A549 (cell line): ENCODE measurements around the gene AOAH. TPM values are rescaled to one million over a fixed set of nuclear protein-coding genes. Genes with fewer than 3 reads are reported as not detected.

Source experiments
- ATAC-seq, 2 experiments: fragments of 200-7000 bp in 1 of 2; fragments of >200 bp in 1 of 2; cut with Nextera tagmentation in 1 of 2; cut with Tn5 transposase in 1 of 2; 3 replicates each; pipeline versions ENCODE4 v1.8.0 to v1.9.1; 2018 to 2020; ENCODE audit warnings: mild to moderate bottlenecking in 1 of 2, moderate library complexity in 1 of 2
- CTCF ChIA-PET: fragments of 300-600 bp; sonication (Branson Sonifier 250); formaldehyde crosslinking; extraction: SDS; loops from one replicate; lab custom pipeline; 2021; ENCODE audit warnings: antibody characterized with exemption, inconsistent platforms; lab: Yijun Ruan, JAX
- POLR2A ChIA-PET: fragments of 350-600 bp; formaldehyde crosslinking; extraction: SDS; loops from one replicate; lab custom pipeline; 2021; ENCODE audit warnings: antibody characterized with exemption, inconsistent platforms; lab: Yijun Ruan, JAX
- DNase-seq, 2 experiments: peaks; one replicate each; pipeline versions ENCODE4 v3.0.0 to v3.0.0-alpha.2; 2011 to 2016; ENCODE audit warnings: low read depth in 1 of 2, low spot score in 1 of 2
- FAIRE-seq: peaks from 2 replicates; lab custom pipeline; 2011; peaks lifted over from hg19 to GRCh38; lab: Jason Lieb, UNC
- H3K27ac ChIP-seq, 2 experiments: fragments of >200 bp; sonication (Bioruptor Twin); formaldehyde crosslinking; 3 replicates each; pipeline ENCODE4 v1.5.1; 2016 to 2017
- H3K4me1 ChIP-seq: fragments of >200 bp; sonication (Bioruptor Twin); formaldehyde crosslinking; 3 replicates; pipeline ENCODE4 v1.6.1; 2016
- H3K4me2 ChIP-seq: fragments of >200 bp; sonication (Bioruptor Twin); formaldehyde crosslinking; 3 replicates; pipeline ENCODE4 v1.6.1; 2016
- H3K4me3 ChIP-seq: fragments of >200 bp; sonication (Bioruptor Twin); formaldehyde crosslinking; 3 replicates; pipeline ENCODE4 v1.5.1; 2016
- H3K9me3 ChIP-seq: fragments of >200 bp; sonication (Bioruptor Twin); formaldehyde crosslinking; 3 replicates; pipeline ENCODE4 v1.6.1; 2016
- ATOH8 ChIP-seq: fragments of 250-450 bp; sonication (Bioruptor Pico); IDR thresholded peaks from 2 replicates; pipeline ENCODE4 v1.5.0; 2020; ENCODE audit warnings: low read depth, mild to moderate bottlenecking, moderate library complexity
- BHLHE40 ChIP-seq: IDR thresholded peaks from 2 replicates; pipeline ENCODE4 v1.6.1; 2012; ENCODE audit warnings: low read depth, low read length, inconsistent platforms
- CBX2 ChIP-seq: fragments of 200-600 bp; sonication (generic); IDR thresholded peaks from 2 replicates; pipeline ENCODE4 v1.6.1; 2016; ENCODE audit warnings: low read depth, mild to moderate bottlenecking, borderline replicate concordance
- CBX8 ChIP-seq: fragments of 200-600 bp; sonication (generic); IDR thresholded peaks from 2 replicates; pipeline ENCODE4 v1.6.1; 2016
- EHF ChIP-seq: fragments of 250-450 bp; sonication (Bioruptor Pico); IDR thresholded peaks from 2 replicates; pipeline ENCODE4 v1.5.0; 2020; ENCODE audit warnings: mild to moderate bottlenecking
- EP300 ChIP-seq, 2 experiments: fragments of >200 bp; sonication (Bioruptor Twin); formaldehyde crosslinking; IDR thresholded peaks; 2 replicates in 1 of 2; 3 replicates in 1 of 2; pipeline ENCODE4 v1.6.1; 2016 to 2017
- ESRRA ChIP-seq: fragments of 150-350 bp; IDR thresholded peaks from 2 replicates; pipeline ENCODE4 v1.6.1; 2014; ENCODE audit warnings: mild to moderate bottlenecking, low read length, borderline replicate concordance
- FOXS1 ChIP-seq: fragments of 250-450 bp; sonication (Bioruptor Pico); IDR thresholded peaks from 2 replicates; pipeline ENCODE4 v1.5.0; 2020; ENCODE audit warnings: mild to moderate bottlenecking, moderate library complexity
- GATA3 ChIP-seq: IDR thresholded peaks from 2 replicates; pipeline ENCODE4 v1.6.1; 2012; ENCODE audit warnings: borderline replicate concordance
- HEYL ChIP-seq: fragments of 250-450 bp; sonication (Bioruptor Pico); IDR thresholded peaks from 2 replicates; pipeline ENCODE4 v1.8.0; 2021; ENCODE audit warnings: mild to moderate bottlenecking, moderate library complexity
- HOXA7 ChIP-seq: fragments of 250-450 bp; sonication (Bioruptor Pico); IDR thresholded peaks from 2 replicates; pipeline ENCODE4 v1.5.0; 2020; ENCODE audit warnings: mild to moderate bottlenecking, moderate library complexity
- HOXB5 ChIP-seq: fragments of 250-450 bp; sonication (Bioruptor Pico); IDR thresholded peaks from 2 replicates; pipeline ENCODE4 v1.5.0; 2020; ENCODE audit warnings: mild to moderate bottlenecking, moderate library complexity
- KDM5A ChIP-seq: fragments of 200-600 bp; sonication (generic); IDR thresholded peaks from 2 replicates; pipeline ENCODE4 v1.6.1; 2016; ENCODE audit warnings: antibody characterized with exemption, mild to moderate bottlenecking
- MAX ChIP-seq: IDR thresholded peaks from 2 replicates; pipeline ENCODE4 v1.6.1; 2012
- MYC ChIP-seq: IDR thresholded peaks from 2 replicates; pipeline ENCODE4 v1.6.1; 2012; ENCODE audit warnings: mild to moderate bottlenecking, inconsistent platforms, low read length, improper control_type of control experiment, borderline replicate concordance
- PHF8 ChIP-seq: fragments of 200-600 bp; sonication (generic); IDR thresholded peaks from 2 replicates; pipeline ENCODE4 v1.6.1; 2016; ENCODE audit warnings: low read depth, mild to moderate bottlenecking, antibody characterized with exemption, moderate library complexity, borderline replicate concordance
- RCOR1 ChIP-seq: fragments of 150-350 bp; IDR thresholded peaks from 2 replicates; pipeline ENCODE4 v1.6.1; 2014; ENCODE audit warnings: antibody characterized with exemption, low read length, low read depth
- SMC3 ChIP-seq: fragments of >200 bp; sonication (Bioruptor Twin); formaldehyde crosslinking; IDR thresholded peaks from 3 replicates; pipeline ENCODE4 v1.6.1; 2018; ENCODE audit warnings: inconsistent platforms
- SREBF2 ChIP-seq: fragments of 450-650 bp; IDR thresholded peaks from 2 replicates; pipeline ENCODE4 v1.6.1; 2014; ENCODE audit warnings: mild to moderate bottlenecking, moderate library complexity
- ZNF302 ChIP-seq: fragments of 250-450 bp; sonication (Bioruptor Pico); IDR thresholded peaks from 2 replicates; pipeline ENCODE4 v1.9.0; 2021; ENCODE audit warnings: inconsistent platforms, mild to moderate bottlenecking, moderate library complexity
- WGBS: methylation state at CpG from one replicate; pipeline ENCODE4 v1.1.6; 2017; ENCODE audit errors: missing lambda C conversion rate; 5-methylcytosine and 5-hydroxymethylcytosine counted together
- polyA plus RNA-seq, 4 experiments: library from polyadenylated mRNA; depleted of rRNA in 3 of 4; stranded (reverse); fragments of >200 nt; fragmentation: RNase III in 1 of 4; extraction: RNeasy Plus Mini Kit Qiagen cat#74134 plus additional on column Dnase treatment in 1 of 4; gene quantifications; 2 replicates in 3 of 4; 3 replicates in 1 of 4; pipeline ENCODE4 v1.2.3, GENCODE V29; 2011 to 2017
- TF ChIP-seq, protein P1 (sequence below): fragments of 150-350 bp; IDR thresholded peaks from 2 replicates; pipeline ENCODE4 v1.6.1; 2014; ENCODE audit warnings: low read depth, mild to moderate bottlenecking, low read length
- TF ChIP-seq, protein P2 (sequence below): fragments of >200 bp; sonication (Bioruptor Twin); formaldehyde crosslinking; IDR thresholded peaks from 3 replicates; pipeline ENCODE4 v1.6.1; 2016
- TF ChIP-seq, protein P3 (sequence below): fragments of 450-650 bp; IDR thresholded peaks from 2 replicates; pipeline ENCODE4 v1.6.1; 2014; ENCODE audit warnings: antibody characterized with exemption
- TF ChIP-seq, protein P4 (sequence below): fragments of 250-450 bp; sonication (Bioruptor Pico); IDR thresholded peaks from 2 replicates; pipeline ENCODE4 v1.5.0; 2021; ENCODE audit warnings: mild to moderate bottlenecking, moderate library complexity, borderline replicate concordance

The AOAH gene
- polyA plus RNA-seq, 2 of the 4 experiments (the other 2 are of a cell fraction), result 0.09 TPM; not detected in 1

GRCh38 chr7:36615852-36616540 is 108.3 kb downstream of the AOAH start:
- no peak for DNase-seq

GRCh38 chr7:36614959-36615358 is 109.3 kb downstream of the AOAH start:
- no peak overlapping the region for H3K4me2 ChIP-seq
- no peak for FAIRE-seq
- no peak overlapping the region for H3K27ac ChIP-seq
- no peaks in the 10 kb centered on the region for H3K9me3 ChIP-seq
- no peaks in the 10 kb centered on the region for H3K4me1 ChIP-seq
- POLR2A ChIA-PET, result no interaction called here
- 49% methylated on average over 2 of the region's 2 CpGs for WGBS
- no peak for TF ChIP-seq HEYL (CRISPR knock-in tag)
- TF ChIP-seq, all 56 proteins: peak for 0
- no peak for DNase-seq
- ATAC-seq, result no peak
- CTCF ChIA-PET, result no interaction called here
- H3K4me3 ChIP-seq, result no peak overlapping the region

More at GRCh38 chr7:36615852-36616540, 108.3 kb downstream of the AOAH start:
- Histone ChIP-seq H3K4me2 (no peak overlapping the region), H3K27ac (no peak overlapping the region), H3K9me3 (no peaks in the 10 kb centered on the region), H3K4me1 (no peaks in the 10 kb centered on the region), H3K4me3 (no peak overlapping the region)
- ChIA-PET POLR2A (no interaction called here), CTCF (no interaction called here)
- no peak for TF ChIP-seq SMC3
- TF ChIP-seq EHF (CRISPR knock-in tag), result no peak
- TF ChIP-seq, protein P1, sequence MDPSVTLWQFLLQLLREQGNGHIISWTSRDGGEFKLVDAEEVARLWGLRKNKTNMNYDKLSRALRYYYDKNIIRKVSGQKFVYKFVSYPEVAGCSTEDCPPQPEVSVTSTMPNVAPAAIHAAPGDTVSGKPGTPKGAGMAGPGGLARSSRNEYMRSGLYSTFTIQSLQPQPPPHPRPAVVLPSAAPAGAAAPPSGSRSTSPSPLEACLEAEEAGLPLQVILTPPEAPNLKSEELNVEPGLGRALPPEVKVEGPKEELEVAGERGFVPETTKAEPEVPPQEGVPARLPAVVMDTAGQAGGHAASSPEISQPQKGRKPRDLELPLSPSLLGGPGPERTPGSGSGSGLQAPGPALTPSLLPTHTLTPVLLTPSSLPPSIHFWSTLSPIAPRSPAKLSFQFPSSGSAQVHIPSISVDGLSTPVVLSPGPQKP, result no peak
- no peak for TF ChIP-seq ESRRA
- no peak for TF ChIP-seq CBX2
- TF ChIP-seq HOXB5, result no peak
- TF ChIP-seq RCOR1, result no peak
- ATAC-seq (no peak), FAIRE-seq (no peak)
- 45% methylated on average over 10 of the region's 10 CpGs for WGBS

DNA sequence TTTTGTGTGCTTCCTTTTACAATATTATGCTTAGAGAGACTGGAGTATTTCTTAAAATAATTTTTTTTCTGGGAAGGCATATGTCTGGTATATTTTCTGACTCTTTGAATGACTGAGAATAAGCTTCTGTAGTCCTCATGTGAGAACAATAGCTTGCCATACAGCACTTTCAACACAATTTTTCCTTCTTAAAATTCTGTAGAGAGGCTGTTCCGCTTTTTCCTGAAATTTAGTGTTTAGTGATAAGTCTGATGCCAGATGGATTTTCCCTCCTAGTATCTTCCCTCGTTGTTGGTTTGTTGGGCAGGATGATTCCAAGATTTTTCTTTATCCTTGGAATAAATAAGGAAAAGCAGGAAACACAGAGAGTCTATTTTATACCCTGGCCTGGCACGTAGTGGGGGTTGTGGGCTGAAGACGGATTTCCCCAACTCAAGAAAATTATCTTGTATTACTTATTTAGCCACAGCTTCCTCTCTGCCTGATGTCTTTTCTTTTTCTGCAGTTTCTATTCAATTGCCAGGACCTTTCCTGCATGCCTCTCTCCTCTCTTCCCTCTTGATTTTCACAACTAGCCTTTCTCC is 111.2 kb downstream of the AOAH start:
- Histone ChIP-seq H3K4me1 (no peaks in the 10 kb centered on the region), H3K27ac (no peak overlapping the region), H3K4me3 (no peak overlapping the region), H3K4me2 (no peak overlapping the region), H3K9me3 (no peaks in the 10 kb centered on the region)
- TF ChIP-seq SMC3, result no peak
- no peak for TF ChIP-seq PHF8
- TF ChIP-seq GATA3, result no peak
- TF ChIP-seq KDM5A, result no peak
- TF ChIP-seq HOXA7 (CRISPR knock-in tag), result no peak
- TF ChIP-seq, protein P2, sequence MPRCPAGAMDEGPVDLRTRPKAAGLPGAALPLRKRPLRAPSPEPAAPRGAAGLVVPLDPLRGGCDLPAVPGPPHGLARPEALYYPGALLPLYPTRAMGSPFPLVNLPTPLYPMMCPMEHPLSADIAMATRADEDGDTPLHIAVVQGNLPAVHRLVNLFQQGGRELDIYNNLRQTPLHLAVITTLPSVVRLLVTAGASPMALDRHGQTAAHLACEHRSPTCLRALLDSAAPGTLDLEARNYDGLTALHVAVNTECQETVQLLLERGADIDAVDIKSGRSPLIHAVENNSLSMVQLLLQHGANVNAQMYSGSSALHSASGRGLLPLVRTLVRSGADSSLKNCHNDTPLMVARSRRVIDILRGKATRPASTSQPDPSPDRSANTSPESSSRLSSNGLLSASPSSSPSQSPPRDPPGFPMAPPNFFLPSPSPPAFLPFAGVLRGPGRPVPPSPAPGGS, result no peak
- no peak for TF ChIP-seq SREBF2
- no peak for TF ChIP-seq FOXS1 (CRISPR knock-in tag)
- TF ChIP-seq BHLHE40, result no peak
- TF ChIP-seq CBX8, result no peak
- 55% methylated on average over 4 of the region's 4 CpGs for WGBS
- ATAC-seq, result no peak
- POLR2A ChIA-PET, result no interaction called here
- FAIRE-seq, result no peak
- CTCF ChIA-PET, result no interaction called here
- DNase-seq, result no peak

DNA sequence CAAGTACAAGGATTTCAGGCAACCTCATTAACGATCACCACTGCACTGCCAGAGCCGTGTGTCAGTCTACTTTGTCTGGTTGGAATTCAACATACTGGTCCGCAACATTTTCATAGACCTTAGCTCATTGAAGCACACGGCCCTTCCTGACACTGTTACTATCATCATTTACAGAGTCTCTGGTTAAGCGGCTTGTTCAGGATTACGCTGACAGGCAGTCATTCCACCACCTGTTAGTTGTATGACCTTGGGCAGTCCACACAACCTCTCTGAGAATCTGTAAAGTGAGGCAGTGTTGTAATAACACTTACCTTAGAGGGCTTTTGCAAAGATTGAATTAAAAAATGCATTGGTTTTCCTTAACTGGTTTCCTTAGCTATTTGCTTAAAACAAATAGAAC is 112.6 kb downstream of the AOAH start:
- no peak for DNase-seq
- H3K27ac ChIP-seq, result no peak overlapping the region
- H3K9me3 ChIP-seq, result no peaks in the 10 kb centered on the region
- 87% methylated on average over 6 of the region's 6 CpGs for WGBS
- FAIRE-seq, result no peak
- H3K4me3 ChIP-seq, result no peak overlapping the region
- ChIA-PET CTCF (interaction anchor here (1.0 kb wide), 1 partner anchor 15 kb away, joined by 3 read pairs; no protein-coding TSS in a partner anchor), POLR2A (no interaction called here)
- H3K4me2 ChIP-seq, result no peak overlapping the region
- no peak for ATAC-seq
- no peaks in the 10 kb centered on the region for H3K4me1 ChIP-seq
- TF ChIP-seq ZNF302 (CRISPR knock-in tag) (no peak), EP300 (IDR thresholded peaks at IDR 0.05) (no peak), MYC (no peak), ATOH8 (CRISPR knock-in tag) (no peak), MAX (no peak)
- TF ChIP-seq, protein P3, sequence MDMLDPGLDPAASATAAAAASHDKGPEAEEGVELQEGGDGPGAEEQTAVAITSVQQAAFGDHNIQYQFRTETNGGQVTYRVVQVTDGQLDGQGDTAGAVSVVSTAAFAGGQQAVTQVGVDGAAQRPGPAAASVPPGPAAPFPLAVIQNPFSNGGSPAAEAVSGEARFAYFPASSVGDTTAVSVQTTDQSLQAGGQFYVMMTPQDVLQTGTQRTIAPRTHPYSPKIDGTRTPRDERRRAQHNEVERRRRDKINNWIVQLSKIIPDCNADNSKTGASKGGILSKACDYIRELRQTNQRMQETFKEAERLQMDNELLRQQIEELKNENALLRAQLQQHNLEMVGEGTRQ, result no peak
- TF ChIP-seq, protein P4, sequence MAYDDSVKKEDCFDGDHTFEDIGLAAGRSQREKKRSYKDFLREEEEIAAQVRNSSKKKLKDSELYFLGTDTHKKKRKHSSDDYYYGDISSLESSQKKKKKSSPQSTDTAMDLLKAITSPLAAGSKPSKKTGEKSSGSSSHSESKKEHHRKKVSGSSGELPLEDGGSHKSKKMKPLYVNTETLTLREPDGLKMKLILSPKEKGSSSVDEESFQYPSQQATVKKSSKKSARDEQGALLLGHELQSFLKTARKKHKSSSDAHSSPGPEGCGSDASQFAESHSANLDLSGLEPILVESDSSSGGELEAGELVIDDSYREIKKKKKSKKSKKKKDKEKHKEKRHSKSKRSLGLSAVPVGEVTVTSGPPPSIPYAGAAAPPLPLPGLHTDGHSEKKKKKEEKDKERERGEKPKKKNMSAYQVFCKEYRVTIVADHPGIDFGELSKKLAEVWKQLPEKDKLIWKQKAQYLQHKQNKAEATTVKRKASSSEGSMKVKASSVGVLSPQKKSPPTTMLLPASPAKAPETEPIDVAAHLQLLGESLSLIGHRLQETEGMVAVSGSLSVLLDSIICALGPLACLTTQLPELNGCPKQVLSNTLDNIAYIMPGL, result no peak
